Esophagus muscularis mucosa (tissue), 4 donors: Measurements from ENCODE around the gene SLC39A13. TPM values are rescaled to one million over a fixed set of nuclear protein-coding genes. Genes with fewer than 3 reads are reported as not detected.

Experiments
- DNase-seq: peaks from one replicate; pipeline ENCODE4 v3.0.0-alpha.2; 2017; ENCODE audit errors: extremely low spot score
- H3K27ac ChIP-seq, 4 donors: fragments of 200-600 bp; sonication (generic); replicated peaks in 1 of 4; 1 replicate in 3 of 4; 2 replicates in 1 of 4; pipeline ENCODE4 v1.5.1; 2016 to 2019; ENCODE audit warnings: mild to moderate bottlenecking in 1 of 4
- H3K27me3 ChIP-seq, 4 donors: fragments of 200-600 bp; sonication (generic); one replicate each; pipeline versions ENCODE4 v1.5.1 to v1.6.0; 2016 to 2019
- H3K36me3 ChIP-seq, 4 donors: fragments of 200-600 bp; sonication (generic); one replicate each; pipeline ENCODE4 v1.5.1; 2016 to 2019
- H3K4me1 ChIP-seq, 4 donors: fragments of 200-600 bp; sonication (generic); one replicate each; pipeline ENCODE4 v1.5.1; 2016 to 2019
- H3K4me3 ChIP-seq, 4 donors: fragments of 200-600 bp; sonication (generic); 1 replicate in 2 of 4; 2 replicates in 2 of 4; pipeline ENCODE4 v1.5.1; 2016 to 2019; ENCODE audit warnings: mild to moderate bottlenecking in 4 of 4, moderate library complexity in 1 of 4
- H3K9me3 ChIP-seq, 4 donors: fragments of 200-600 bp; sonication (generic); 1 replicate in 3 of 4; 2 replicates in 1 of 4; pipeline ENCODE4 v1.5.1; 2016 to 2019
- CTCF ChIP-seq, 3 experiments: fragments of 200-600 bp in 2 of 3; fragments of 450-650 bp in 1 of 3; sonication (generic) in 2 of 3; IDR thresholded peaks; one replicate each; pipeline ENCODE4 v1.5.1; 2017 to 2019; ENCODE audit warnings: antibody characterized with exemption in 3 of 3, mild to moderate bottlenecking in 2 of 3, moderate library complexity in 1 of 3
- EP300 ChIP-seq: sonication (generic); formaldehyde crosslinking; IDR thresholded peaks from one replicate; pipeline ENCODE4 v1.6.1; 2017; ENCODE audit warnings: antibody characterized with exemption
- POLR2A ChIP-seq: fragments of 450-650 bp; IDR thresholded peaks from one replicate; pipeline ENCODE4 v1.6.1; 2017; ENCODE audit warnings: antibody characterized with exemption, moderate library complexity, mild to moderate bottlenecking, low read depth
- POLR2AphosphoS5 ChIP-seq, 2 donors: sonication (generic); formaldehyde crosslinking; IDR thresholded peaks; one replicate each; pipeline ENCODE4 v1.6.1; 2017; ENCODE audit warnings: antibody characterized with exemption in 2 of 2
- WGBS: methylation state at CpG from one replicate; pipeline ENCODE4 v1.1.5; 2018; 5-methylcytosine and 5-hydroxymethylcytosine counted together
- intact Hi-C: fragments of 100-400 bp; cut with DNase I; formaldehyde crosslinking; loops from one replicate; pipeline ENCODE4 v1.15.1; 2023
- total RNA-seq, 4 donors: library from RNA; depleted of rRNA; stranded (reverse); fragments of >200 nt; gene quantifications; one replicate each; pipeline versions ENCODE4 v1.1.0 to v1.2.1, GENCODE V29; 2016

SLC39A13 gene
- total RNA-seq, 4 donors from 2014 or later = 91.9 to 251 (median 129) TPM

- intact Hi-C loops = no loop called here
- Histone ChIP-seq H3K27me3 (no peaks in the 10 kb centered on the region), H3K36me3 (no peaks in the 10 kb centered on the region), H3K9me3 (no peaks in the 10 kb centered on the region), H3K4me1 (peaks cover 13 to 28% (median 24%) of the 10 kb centered on the region in 4 donors), H3K4me3 (peak overlapping the region; percentile 58 to 70 (median 62)), H3K27ac (peak overlapping the region; percentile 65 to 79 (median 77))
- TF ChIP-seq POLR2A (no peak), POLR2AphosphoS5 (IDR thresholded peaks at IDR 0.05) (peak; percentile 17 to 63)
- no peak for DNase-seq
- 23% methylated on average over 10 of the region's 47 CpGs for WGBS
Observed at GRCh38 chr11:47399860-47400767, 8.3 kb upstream of the SLC39A13 start.

- Histone ChIP-seq H3K27me3 (no peaks in the 10 kb centered on the region), H3K9me3 (no peaks in the 10 kb centered on the region), H3K36me3 (no peaks in the 10 kb centered on the region), H3K27ac (peak overlapping the region; percentile 65 to 79 (median 77)), H3K4me3 (peak overlapping the region; percentile 58 to 70 (median 62)), H3K4me1 (peaks cover 10 to 21% (median 19%) of the 10 kb centered on the region in 4 donors)
- intact Hi-C loops = no loop called here
- DNase-seq = no peak
- TF ChIP-seq POLR2A (no peak), EP300 (no peak), CTCF (IDR thresholded peaks at IDR 0.05) (no peak), POLR2AphosphoS5 (IDR thresholded peaks at IDR 0.05) (no peak)
- WGBS = 32% methylated on average over 8 of the region's 8 CpGs
Observed at GRCh38 chr11:47400768-47401279, 7.6 kb upstream of the SLC39A13 start.

GRCh38 chr11:47403135-47403534 is 5.3 kb upstream of the SLC39A13 start:
- no peaks in the 10 kb centered on the region for H3K27me3 ChIP-seq
- 58% methylated on average over 4 of the region's 4 CpGs for WGBS
- no peak for TF ChIP-seq CTCF (IDR thresholded peaks at IDR 0.05)
- TF ChIP-seq EP300 = no peak
- no peak for TF ChIP-seq POLR2AphosphoS5 (IDR thresholded peaks at IDR 0.05)
- no peak for TF ChIP-seq POLR2A
- no peak for DNase-seq
- H3K27ac ChIP-seq = no peak overlapping the region
- intact Hi-C loops = no loop called here
- H3K36me3 ChIP-seq = no peaks in the 10 kb centered on the region
- peaks cover 20 to 33% (median 32%) of the 10 kb centered on the region in 4 donors for H3K4me1 ChIP-seq
- H3K4me3 ChIP-seq = no peak overlapping the region
- H3K9me3 ChIP-seq = no peaks in the 10 kb centered on the region

- intact Hi-C loops = no loop called here
- no peaks in the 10 kb centered on the region for H3K27me3 ChIP-seq
- no peaks in the 10 kb centered on the region for H3K36me3 ChIP-seq
- WGBS = 80% methylated on average over 3 of the region's 3 CpGs
- H3K4me3 ChIP-seq = no peak overlapping the region
- TF ChIP-seq POLR2AphosphoS5 (IDR thresholded peaks at IDR 0.05) (no peak), CTCF (IDR thresholded peaks at IDR 0.05) (no peak), EP300 (no peak), POLR2A (no peak)
- no peak overlapping the region for H3K27ac ChIP-seq
- peaks cover 20 to 33% (median 32%) of the 10 kb centered on the region in 4 donors for H3K4me1 ChIP-seq
- no peak for DNase-seq
- H3K9me3 ChIP-seq = no peaks in the 10 kb centered on the region
Observed at GRCh38 chr11:47403571-47403970, 4.8 kb upstream of the SLC39A13 start.
